Airway epithelial cell (primary cell): ENCODE results near the gene TP53TG3. TPM values are rescaled to one million over a fixed set of nuclear protein-coding genes. Genes with fewer than 3 reads are reported as not detected.

ENCODE experiments used
- total RNA-seq: library from RNA; depleted of rRNA; stranded (reverse); fragments of >200 nt; gene quantifications from 2 replicates; pipeline ENCODE4 v1.2.3, GENCODE V29; 2015

TP53TG3 gene
- total RNA-seq: not detected in 2 replicates

DNA sequence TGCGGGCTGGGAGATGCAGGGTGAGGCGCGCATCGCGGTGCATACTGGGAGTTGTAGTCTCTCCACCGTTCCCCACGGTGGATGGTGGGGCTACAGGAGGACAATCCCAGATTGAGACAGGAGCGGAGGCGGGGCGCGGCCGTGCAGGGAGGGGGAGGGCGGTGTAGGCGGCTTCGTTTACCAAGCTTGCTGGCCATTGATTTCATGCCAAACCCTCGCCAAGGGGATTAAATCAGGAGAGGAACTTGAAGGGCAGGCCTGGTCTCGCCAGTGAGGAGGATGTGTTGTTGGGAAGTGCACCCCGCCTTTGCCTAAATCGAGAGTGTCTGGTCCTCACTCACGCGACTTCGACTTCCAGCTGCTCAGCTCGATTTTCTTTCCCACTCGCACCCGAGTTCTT lies at the start of gene TP53TG3:
Gene TP53TG3 (minus strand): TSS at position 101 of the 400 bp plus-strand sequence. CDS start 68 bp downstream, at position 33.

